SK-N-SH (cell line): ENCODE results near the gene MT1X. TPM values are rescaled to one million over a fixed set of nuclear protein-coding genes. Genes with fewer than 3 reads are reported as not detected.

ENCODE experiments used
- CTCF ChIA-PET: fragments of 300-600, 350-600 bp; formaldehyde crosslinking; extraction: SDS; loops from one replicate; lab custom pipeline; 2021; lab: Yijun Ruan, JAX
- POLR2A ChIA-PET: fragments of 350-600 bp; sonication (Branson Sonifier 250); formaldehyde crosslinking; extraction: SDS; loops from one replicate; lab custom pipeline; 2020; ENCODE audit warnings: antibody characterized with exemption, inconsistent platforms; lab: Yijun Ruan, JAX
- DNase-seq: peaks from one replicate; pipeline ENCODE4 v3.0.0; 2012
- H2AFZ ChIP-seq: fragments of 200-600 bp; sonication (generic); 2 replicates; pipeline ENCODE4 v1.8.1; 2016; ENCODE audit warnings: antibody characterized with exemption, mild to moderate bottlenecking, low read depth
- H3F3A ChIP-seq: fragments of 200-600 bp; sonication (generic); replicated peaks from 2 replicates; pipeline ENCODE3; 2016; ENCODE audit warnings: antibody characterized with exemption, mild to moderate bottlenecking; ENCODE audit not compliant: insufficient read depth
- H3K27ac ChIP-seq, 2 experiments: fragments of 200-500 bp in 1 of 2; fragments of 200-600 bp in 1 of 2; sonication (Bioruptor generic) in 1 of 2; sonication (generic), shearing (Covaris generic) in 1 of 2; 2 replicates each; pipeline versions ENCODE4 v1.5.1 to v1.6.1; 2014 to 2016; ENCODE audit warnings: low read depth in 2 of 2, inconsistent platforms in 1 of 2, low read length in 1 of 2, mild to moderate bottlenecking in 1 of 2, mixed read lengths in 1 of 2
- H3K27me3 ChIP-seq: fragments of 200-600 bp; sonication (generic), shearing (Covaris generic); 2 replicates; pipeline ENCODE4 v1.6.1; 2016; ENCODE audit warnings: mixed run types; ENCODE audit not compliant: insufficient read depth
- H3K36me3 ChIP-seq, 2 experiments: fragments of 200-500 bp in 1 of 2; fragments of 200-600 bp in 1 of 2; sonication (Bioruptor generic) in 1 of 2; sonication (generic) in 1 of 2; replicated peaks in 1 of 2; 2 replicates each; pipeline versions ENCODE3 to v1.5.1; 2014 to 2016; ENCODE audit warnings: low read length in 1 of 2, mild to moderate bottlenecking in 1 of 2; ENCODE audit not compliant: insufficient read depth in 2 of 2, control insufficient read depth in 1 of 2
- H3K4me1 ChIP-seq, 2 experiments: fragments of 200-500 bp in 1 of 2; fragments of 200-600 bp in 1 of 2; sonication (Bioruptor generic) in 1 of 2; sonication (generic), shearing (Covaris generic) in 1 of 2; 2 replicates each; pipeline versions ENCODE4 v1.5.1 to v1.6.1; 2014 to 2016; ENCODE audit warnings: low read depth in 1 of 2, low read length in 1 of 2, mixed run types in 1 of 2; ENCODE audit not compliant: insufficient read depth in 2 of 2, control insufficient read depth in 1 of 2
- H3K4me2 ChIP-seq: fragments of 200-600 bp; sonication (generic), shearing (Covaris generic); 2 replicates; pipeline ENCODE4 v1.6.1; 2017; ENCODE audit warnings: mixed run types
- H3K4me3 ChIP-seq, 2 experiments: fragments of 200-500 bp in 1 of 2; fragments of 200-600 bp in 1 of 2; sonication (Bioruptor generic) in 1 of 2; sonication (generic), shearing (Covaris generic) in 1 of 2; 2 replicates each; pipeline versions ENCODE4 v1.5.1 to v1.8.1; 2014 to 2016; ENCODE audit warnings: low read depth in 2 of 2, inconsistent platforms in 1 of 2, low read length in 1 of 2, mild to moderate bottlenecking in 1 of 2, mixed read lengths in 1 of 2, moderate library complexity in 1 of 2
- H3K79me2 ChIP-seq: fragments of 200-600 bp; sonication (generic); 2 replicates; pipeline ENCODE4 v1.8.1; 2017; ENCODE audit warnings: mild to moderate bottlenecking; ENCODE audit not compliant: insufficient read depth
- H3K9ac ChIP-seq: fragments of 200-600 bp; sonication (generic); 2 replicates; pipeline ENCODE4 v1.6.1; 2017; ENCODE audit warnings: mixed run types
- H3K9me2 ChIP-seq: fragments of 200-600 bp; sonication (generic); 2 replicates; pipeline ENCODE4 v1.6.1; 2017; ENCODE audit warnings: mixed run types
- H3K9me3 ChIP-seq: fragments of 200-600 bp; sonication (generic); 2 replicates; pipeline ENCODE4 v1.6.1; 2017; ENCODE audit warnings: mixed run types, mild to moderate bottlenecking, moderate library complexity
- H4K20me1 ChIP-seq: fragments of 200-600 bp; sonication (generic); 2 replicates; pipeline ENCODE4 v1.6.1; 2017; ENCODE audit warnings: mild to moderate bottlenecking, mixed run types; ENCODE audit not compliant: insufficient read depth
- ELF1 ChIP-seq: IDR thresholded peaks from 2 replicates; pipeline ENCODE4 v1.4.0; 2012
- EZH2phosphoT487 ChIP-seq: fragments of 200-600 bp; sonication (generic); IDR thresholded peaks from 2 replicates; pipeline ENCODE4 v1.6.1; 2017; ENCODE audit warnings: low read depth, mixed run types, mild to moderate bottlenecking, antibody characterized with exemption, moderate library complexity, borderline replicate concordance
- FOSL2 ChIP-seq: IDR thresholded peaks from 2 replicates; pipeline ENCODE4 v1.4.0; 2012; ENCODE audit warnings: low read depth, mild to moderate bottlenecking, moderate library complexity, borderline replicate concordance
- FOXJ3 ChIP-seq: sonication (generic); formaldehyde crosslinking; IDR thresholded peaks from 2 replicates; pipeline ENCODE4 v1.5.1; 2020; ENCODE audit warnings: mild to moderate bottlenecking, missing genetic modification reagents
- FOXM1 ChIP-seq: IDR thresholded peaks from 2 replicates; pipeline ENCODE4 v1.4.0; 2012; ENCODE audit warnings: low read depth, mild to moderate bottlenecking
- GABPA ChIP-seq: IDR thresholded peaks from 2 replicates; pipeline ENCODE4 v1.4.0; 2012; ENCODE audit warnings: low read depth, mild to moderate bottlenecking
- GATA2 ChIP-seq: sonication (generic); formaldehyde crosslinking; IDR thresholded peaks from 2 replicates; pipeline ENCODE4 v1.5.0; 2020; ENCODE audit warnings: mild to moderate bottlenecking, missing genetic modification reagents
- JUND ChIP-seq: IDR thresholded peaks from 2 replicates; pipeline ENCODE4 v1.4.0; 2012
- MEF2A ChIP-seq: IDR thresholded peaks from 2 replicates; pipeline ENCODE4 v1.4.0; 2012; ENCODE audit warnings: low read depth, borderline replicate concordance
- MXI1 ChIP-seq: IDR thresholded peaks from 2 replicates; pipeline ENCODE4 v1.6.1; 2012; ENCODE audit warnings: mild to moderate bottlenecking, low read depth, low read length, improper control_type of control experiment
- NFIC ChIP-seq: IDR thresholded peaks from 2 replicates; pipeline ENCODE4 v1.4.0; 2012; ENCODE audit warnings: borderline replicate concordance
- NRF1 ChIP-seq: IDR thresholded peaks from 2 replicates; pipeline ENCODE4 v1.6.1; 2012; ENCODE audit warnings: low read depth, mild to moderate bottlenecking, low read length
- POLR2AphosphoS5 ChIP-seq: IDR thresholded peaks from 2 replicates; pipeline ENCODE4 v1.6.1; 2012; ENCODE audit warnings: low read depth, low read length
- RAD21 ChIP-seq: IDR thresholded peaks from 2 replicates; pipeline ENCODE4 v1.6.1; 2012; ENCODE audit warnings: mild to moderate bottlenecking, low read length
- RCOR1 ChIP-seq: fragments of 150-350 bp; IDR thresholded peaks from 2 replicates; pipeline ENCODE4 v1.6.1; 2017; ENCODE audit warnings: antibody characterized with exemption, low read length
- SIN3A ChIP-seq: IDR thresholded peaks from 2 replicates; pipeline ENCODE4 v1.6.1; 2012; ENCODE audit warnings: low read depth, mild to moderate bottlenecking, low read length, moderate library complexity, borderline replicate concordance
- TCF12 ChIP-seq: IDR thresholded peaks from 2 replicates; pipeline ENCODE4 v1.4.0; 2012
- YY1 ChIP-seq: IDR thresholded peaks from 2 replicates; pipeline ENCODE4 v1.4.0; 2012; ENCODE audit warnings: low read depth, mild to moderate bottlenecking
- WGBS: methylation state at CpG from one replicate; pipeline ENCODE4 v1.1.6; 2017; ENCODE audit warnings: low lambda C conversion rate; 5-methylcytosine and 5-hydroxymethylcytosine counted together
- polyA plus RNA-seq, 3 experiments: library from polyadenylated mRNA; depleted of rRNA; stranded (reverse); fragments of >200 nt; gene quantifications; 2 replicates each; pipeline ENCODE4 v1.2.3, GENCODE V29; 2012
- TF ChIP-seq, protein P1 (sequence below): IDR thresholded peaks from 2 replicates; pipeline ENCODE4; 2012
- TF ChIP-seq, protein P2 (sequence below): IDR thresholded peaks from 2 replicates; pipeline ENCODE4 v1.4.0; 2012; ENCODE audit warnings: low read depth, borderline replicate concordance

The MT1X gene
- polyA plus RNA-seq, 1 of the 3 experiments (the other 2 are of a cell fraction), result 213 TPM

DNA sequence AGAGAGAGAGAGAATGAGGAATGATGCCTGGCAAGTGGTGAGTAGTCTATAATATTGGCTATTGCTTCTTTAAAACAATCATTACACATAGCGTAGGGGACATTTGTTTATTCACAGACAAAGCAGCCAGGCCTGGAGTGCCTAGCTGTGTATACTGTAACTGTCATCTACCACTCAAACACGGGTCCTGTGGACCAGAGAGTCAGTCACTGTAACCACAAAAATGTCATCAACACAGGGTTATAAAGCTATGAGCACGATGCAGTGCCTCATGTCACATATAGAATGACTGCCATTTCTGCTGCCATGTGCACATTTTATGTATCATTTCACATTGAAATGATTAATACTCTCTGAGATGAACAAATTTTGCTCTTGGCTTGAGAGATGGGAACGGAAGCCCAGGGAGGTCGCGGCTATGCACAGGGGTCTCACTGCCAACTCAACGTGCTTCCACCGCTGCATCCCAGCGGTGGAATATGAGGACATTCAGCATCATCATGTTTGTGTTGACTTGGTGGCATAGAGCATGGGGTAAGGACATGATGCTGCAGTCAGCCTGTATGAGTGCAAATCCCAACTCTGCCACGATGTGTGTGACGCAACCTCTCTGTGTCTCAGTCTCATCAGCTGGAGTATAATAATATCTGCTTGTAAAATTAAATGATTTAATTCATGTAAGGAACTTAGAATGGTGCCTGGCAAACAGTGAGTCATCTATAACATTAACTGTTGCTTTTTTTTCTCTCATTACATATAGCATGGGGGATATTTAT, 9.3 kb upstream of the MT1X start:
- Histone ChIP-seq H3K36me3 (no peaks in the 10 kb centered on the region), H3F3A (no peaks in the 10 kb centered on the region), H3K9ac (no peak overlapping the region), H3K27ac (no peak overlapping the region), H2AFZ (no peak overlapping the region), H3K4me1 (no peaks in the 10 kb centered on the region; a peak in 1 of 4 replicates), H3K9me3 (no peaks in the 10 kb centered on the region), H3K4me3 (no peak overlapping the region), H3K79me2 (no peaks in the 10 kb centered on the region), H3K4me2 (no peak overlapping the region), H4K20me1 (no peaks in the 10 kb centered on the region), H3K27me3 (peaks cover 33% of the 10 kb centered on the region), H3K9me2 (no peaks in the 10 kb centered on the region)
- no peak for DNase-seq
- TF ChIP-seq, protein P1, sequence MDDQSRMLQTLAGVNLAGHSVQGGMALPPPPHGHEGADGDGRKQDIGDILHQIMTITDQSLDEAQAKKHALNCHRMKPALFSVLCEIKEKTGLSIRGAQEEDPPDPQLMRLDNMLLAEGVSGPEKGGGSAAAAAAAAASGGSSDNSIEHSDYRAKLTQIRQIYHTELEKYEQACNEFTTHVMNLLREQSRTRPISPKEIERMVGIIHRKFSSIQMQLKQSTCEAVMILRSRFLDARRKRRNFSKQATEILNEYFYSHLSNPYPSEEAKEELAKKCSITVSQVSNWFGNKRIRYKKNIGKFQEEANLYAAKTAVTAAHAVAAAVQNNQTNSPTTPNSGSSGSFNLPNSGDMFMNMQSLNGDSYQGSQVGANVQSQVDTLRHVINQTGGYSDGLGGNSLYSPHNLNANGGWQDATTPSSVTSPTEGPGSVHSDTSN, result no peak
- TF ChIP-seq FOXJ3 (CRISPR knock-in tag), result no peak
- TF ChIP-seq SIN3A, result no peak
- TF ChIP-seq ELF1, result no peak
- TF ChIP-seq JUND, result no peak
- TF ChIP-seq GATA2 (CRISPR knock-in tag), result no peak
- no peak for TF ChIP-seq FOXM1
- no peak for TF ChIP-seq RCOR1
- TF ChIP-seq MXI1, result no peak
- no peak for TF ChIP-seq FOSL2
- TF ChIP-seq, protein P2, sequence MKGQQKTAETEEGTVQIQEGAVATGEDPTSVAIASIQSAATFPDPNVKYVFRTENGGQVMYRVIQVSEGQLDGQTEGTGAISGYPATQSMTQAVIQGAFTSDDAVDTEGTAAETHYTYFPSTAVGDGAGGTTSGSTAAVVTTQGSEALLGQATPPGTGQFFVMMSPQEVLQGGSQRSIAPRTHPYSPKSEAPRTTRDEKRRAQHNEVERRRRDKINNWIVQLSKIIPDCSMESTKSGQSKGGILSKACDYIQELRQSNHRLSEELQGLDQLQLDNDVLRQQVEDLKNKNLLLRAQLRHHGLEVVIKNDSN, result no peak
- TF ChIP-seq NRF1, result no peak
- TF ChIP-seq MEF2A, result no peak
- no peak for TF ChIP-seq GABPA
- no peak for TF ChIP-seq YY1
- TF ChIP-seq RAD21, result no peak
- no peak for TF ChIP-seq TCF12
- no peak for TF ChIP-seq NFIC
- no peak for TF ChIP-seq EZH2phosphoT487
- no peak for TF ChIP-seq POLR2AphosphoS5
- CTCF ChIA-PET, result interaction anchor here (1.0 to 1.5 kb wide), 3 partner anchors 36 to 86 kb away, joined by 3 to 4 read pairs (median 3); no protein-coding TSS in a partner anchor
- POLR2A ChIA-PET, result no interaction called here
- WGBS, result 85% methylated on average over 10 of the region's 11 CpGs
